ENCODE data around the gene ARSG. TPM values are rescaled to one million over a fixed set of nuclear protein-coding genes. Genes with fewer than 3 reads are reported as not detected.

The ARSG gene
- total RNA-seq, 1 donor from 2014 or later: 6.2 TPM

DNA sequence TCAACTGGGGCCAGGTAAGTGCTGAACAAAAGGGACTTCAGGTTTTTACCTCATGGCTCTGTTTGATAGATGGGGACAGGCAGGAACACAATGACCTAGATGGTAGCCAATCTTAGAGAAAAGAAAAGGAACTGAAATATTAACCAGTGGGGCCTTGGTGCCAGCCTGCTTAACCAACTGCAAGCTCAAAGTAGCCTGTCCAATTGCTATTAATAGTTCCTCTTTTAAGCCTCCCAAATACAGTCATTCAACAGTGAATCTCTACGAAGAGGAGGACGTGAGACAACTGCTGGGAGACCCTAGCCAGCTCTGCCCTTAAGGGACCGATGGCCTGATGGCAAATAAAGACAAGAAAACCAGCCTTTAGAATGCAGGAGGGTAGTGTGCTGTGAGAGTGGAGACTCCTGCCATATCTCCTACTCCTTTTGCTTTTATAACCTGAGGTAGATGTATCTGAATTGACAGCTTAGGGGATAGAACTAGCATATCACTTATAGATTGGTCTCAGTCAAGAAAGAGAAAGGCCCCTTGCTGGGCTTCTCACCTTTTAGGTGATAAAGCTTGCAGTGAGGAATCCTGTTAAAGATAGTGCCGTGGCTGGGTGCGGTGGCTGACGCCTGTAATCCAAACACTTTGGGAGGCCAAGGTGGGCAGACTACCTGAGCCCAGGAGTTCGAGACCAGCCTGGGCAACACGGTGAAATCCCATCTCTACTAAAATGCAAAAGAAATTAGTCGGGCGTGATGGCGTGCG lies 28.3 kb downstream of the ARSG start:
- Mint-ChIP-seq H3K27ac (ENCODE audit: unreplicated experiment) (no peak overlapping the region), H3K4me1 (peaks cover 50% of the 10 kb centered on the region), H3K27me3 (ENCODE audit: low read depth) (no peaks in the 10 kb centered on the region), H3K36me3 (ENCODE audit: low read depth) (no peaks in the 10 kb centered on the region), H3K4me3 (no peak overlapping the region), H3K9me3 (no peaks in the 10 kb centered on the region)
- no peak for DNase-seq (ENCODE audit: low read depth, low spot score)
- TF ChIP-seq, protein P1, sequence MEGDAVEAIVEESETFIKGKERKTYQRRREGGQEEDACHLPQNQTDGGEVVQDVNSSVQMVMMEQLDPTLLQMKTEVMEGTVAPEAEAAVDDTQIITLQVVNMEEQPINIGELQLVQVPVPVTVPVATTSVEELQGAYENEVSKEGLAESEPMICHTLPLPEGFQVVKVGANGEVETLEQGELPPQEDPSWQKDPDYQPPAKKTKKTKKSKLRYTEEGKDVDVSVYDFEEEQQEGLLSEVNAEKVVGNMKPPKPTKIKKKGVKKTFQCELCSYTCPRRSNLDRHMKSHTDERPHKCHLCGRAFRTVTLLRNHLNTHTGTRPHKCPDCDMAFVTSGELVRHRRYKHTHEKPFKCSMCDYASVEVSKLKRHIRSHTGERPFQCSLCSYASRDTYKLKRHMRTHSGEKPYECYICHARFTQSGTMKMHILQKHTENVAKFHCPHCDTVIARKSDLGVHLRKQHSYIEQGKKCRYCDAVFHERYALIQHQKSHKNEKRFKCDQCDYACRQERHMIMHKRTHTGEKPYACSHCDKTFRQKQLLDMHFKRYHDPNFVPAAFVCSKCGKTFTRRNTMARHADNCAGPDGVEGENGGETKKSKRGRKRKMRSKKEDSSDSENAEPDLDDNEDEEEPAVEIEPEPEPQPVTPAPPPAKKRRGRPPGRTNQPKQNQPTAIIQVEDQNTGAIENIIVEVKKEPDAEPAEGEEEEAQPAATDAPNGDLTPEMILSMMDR (conservative IDR thresholded peaks at IDR 0.05): no peak

DNA sequence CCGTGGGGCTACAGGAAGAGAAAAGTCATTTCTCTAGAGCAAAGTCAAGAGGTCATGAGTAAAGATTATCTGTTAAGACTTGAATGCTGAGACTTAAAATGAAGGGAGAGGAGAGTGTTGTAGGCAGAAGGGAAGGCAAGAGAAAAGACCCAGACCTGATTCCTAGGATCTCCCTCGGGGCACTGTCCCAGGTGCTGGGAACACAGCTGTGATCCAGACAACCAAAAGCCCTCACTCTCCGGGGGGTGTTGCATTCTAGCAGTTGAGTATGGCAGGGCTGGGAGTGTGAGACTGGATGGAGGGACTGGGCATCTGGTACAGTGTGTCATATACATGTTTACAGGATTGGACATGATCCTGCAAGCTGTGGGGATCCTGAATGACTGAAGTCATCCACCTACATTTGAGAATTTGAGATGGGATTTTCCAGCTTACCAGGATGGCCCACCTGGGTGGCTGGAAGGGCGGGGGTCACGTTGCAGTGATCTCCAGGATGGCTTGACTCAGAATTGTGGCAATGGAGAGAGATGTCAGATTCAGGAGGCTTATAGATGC lies 29.1 kb downstream of the ARSG start:
- Mint-ChIP-seq H3K4me1 (peaks cover 50% of the 10 kb centered on the region), H3K9me3 (no peaks in the 10 kb centered on the region), H3K27ac (ENCODE audit: unreplicated experiment) (no peak overlapping the region), H3K27me3 (ENCODE audit: low read depth) (no peaks in the 10 kb centered on the region), H3K36me3 (ENCODE audit: low read depth) (no peaks in the 10 kb centered on the region), H3K4me3 (no peak overlapping the region)
- TF ChIP-seq, protein P1 (conservative IDR thresholded peaks at IDR 0.05): no peak
- DNase-seq (ENCODE audit: low read depth, low spot score): no peak

DNA sequence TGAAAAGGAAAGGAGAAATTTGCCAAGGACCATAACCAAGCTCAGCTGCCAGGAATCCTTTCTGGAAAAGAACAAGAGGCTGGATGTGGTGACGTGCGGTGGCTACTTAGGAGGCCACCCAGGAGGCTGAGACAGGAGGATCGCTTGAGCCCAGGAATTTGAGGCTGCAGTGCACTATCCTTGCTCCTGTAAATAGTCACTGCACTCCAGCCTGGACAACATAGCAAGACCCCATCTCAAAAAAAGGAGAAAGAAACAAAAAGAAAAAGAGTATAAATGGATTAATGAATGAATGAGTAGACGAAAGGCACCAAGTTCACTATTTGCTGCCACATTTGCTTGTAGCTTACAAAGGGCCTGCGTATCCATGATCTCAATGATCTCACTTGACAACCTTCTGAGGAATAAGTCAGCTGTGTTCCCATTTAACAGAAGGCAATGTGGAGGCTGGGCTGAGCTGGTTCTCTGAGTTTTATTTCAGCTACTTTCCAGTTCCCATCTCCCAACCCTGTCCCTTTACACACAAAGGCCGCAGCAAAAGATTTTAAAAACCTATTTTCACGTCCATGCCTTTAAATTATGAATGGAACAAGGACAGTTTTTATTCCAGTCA lies 29.8 kb downstream of the ARSG start:
- no peak overlapping the region for H3K4me3 Mint-ChIP-seq
- no peaks in the 10 kb centered on the region for H3K9me3 Mint-ChIP-seq
- no peak overlapping the region for H3K27ac Mint-ChIP-seq (ENCODE audit: unreplicated experiment)
- DNase-seq (ENCODE audit: low read depth, low spot score): no peak
- TF ChIP-seq, protein P1 (conservative IDR thresholded peaks at IDR 0.05): no peak
- no peaks in the 10 kb centered on the region for H3K27me3 Mint-ChIP-seq (ENCODE audit: low read depth)
- H3K36me3 Mint-ChIP-seq (ENCODE audit: low read depth): no peaks in the 10 kb centered on the region
- H3K4me1 Mint-ChIP-seq: peaks cover 49% of the 10 kb centered on the region

DNA sequence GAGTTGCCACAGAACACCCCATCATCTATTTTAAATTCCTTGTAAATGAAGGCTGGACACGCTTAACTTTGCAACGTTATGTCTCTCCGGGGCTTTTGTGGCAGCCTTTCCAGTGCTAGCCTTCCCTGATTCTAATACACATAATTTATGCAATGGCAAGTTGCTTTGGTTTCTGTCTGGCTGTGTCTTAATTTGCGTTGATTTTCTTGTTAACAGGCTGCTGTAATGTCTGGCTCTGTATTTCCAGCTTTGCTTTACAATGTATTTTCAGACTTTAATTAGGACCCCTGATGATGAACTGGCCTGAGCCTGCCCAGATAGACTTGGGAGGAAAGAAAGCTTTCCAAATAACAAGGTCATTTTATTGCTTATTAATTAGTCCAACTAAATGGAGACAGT lies 30.3 kb downstream of the ARSG start:
- Mint-ChIP-seq H3K36me3 (ENCODE audit: low read depth) (no peaks in the 10 kb centered on the region), H3K4me1 (peaks cover 45% of the 10 kb centered on the region), H3K4me3 (no peak overlapping the region), H3K9me3 (no peaks in the 10 kb centered on the region), H3K27ac (ENCODE audit: unreplicated experiment) (no peak overlapping the region), H3K27me3 (ENCODE audit: low read depth) (no peaks in the 10 kb centered on the region)
- DNase-seq (ENCODE audit: low read depth, low spot score): no peak
- TF ChIP-seq, protein P1 (conservative IDR thresholded peaks at IDR 0.05): no peak

DNA sequence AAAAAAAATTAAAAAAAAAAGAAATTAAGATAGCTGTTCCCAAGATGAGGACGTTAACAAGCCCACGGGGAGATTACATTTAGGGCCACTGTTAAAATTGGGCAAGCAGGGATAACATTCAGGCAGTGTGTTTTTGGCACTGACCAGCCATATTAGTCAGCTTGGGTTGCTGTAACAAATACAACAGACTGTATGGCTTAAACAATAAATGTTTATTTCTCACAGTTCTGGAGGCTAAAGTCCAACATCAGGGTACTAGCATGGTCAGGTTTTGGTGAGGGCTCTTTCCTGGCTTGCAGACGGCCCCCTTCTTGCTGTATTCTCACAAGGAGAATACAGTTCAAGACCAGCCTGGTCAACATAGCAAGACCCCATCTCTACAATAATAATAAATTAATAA lies 31.3 kb downstream of the ARSG start:
- no peaks in the 10 kb centered on the region for H3K9me3 Mint-ChIP-seq
- no peaks in the 10 kb centered on the region for H3K36me3 Mint-ChIP-seq (ENCODE audit: low read depth)
- no peak overlapping the region for H3K27ac Mint-ChIP-seq (ENCODE audit: unreplicated experiment)
- H3K27me3 Mint-ChIP-seq (ENCODE audit: low read depth): no peaks in the 10 kb centered on the region
- no peak for DNase-seq (ENCODE audit: low read depth, low spot score)
- H3K4me1 Mint-ChIP-seq: peaks cover 40% of the 10 kb centered on the region
- no peak overlapping the region for H3K4me3 Mint-ChIP-seq
- TF ChIP-seq, protein P1 (conservative IDR thresholded peaks at IDR 0.05): no peak

All from neural crest cell (in vitro differentiated cells).